NCI-H1105 treated with DMSO at 0.1 percent for 48 hours (cell line): Measurements from ENCODE around the gene TEX264.

Experiments
- DNase-seq: peaks from one replicate; lab custom pipeline; 2025; lab: John Stamatoyannopoulos, UW

Gene TEX264

DNA sequence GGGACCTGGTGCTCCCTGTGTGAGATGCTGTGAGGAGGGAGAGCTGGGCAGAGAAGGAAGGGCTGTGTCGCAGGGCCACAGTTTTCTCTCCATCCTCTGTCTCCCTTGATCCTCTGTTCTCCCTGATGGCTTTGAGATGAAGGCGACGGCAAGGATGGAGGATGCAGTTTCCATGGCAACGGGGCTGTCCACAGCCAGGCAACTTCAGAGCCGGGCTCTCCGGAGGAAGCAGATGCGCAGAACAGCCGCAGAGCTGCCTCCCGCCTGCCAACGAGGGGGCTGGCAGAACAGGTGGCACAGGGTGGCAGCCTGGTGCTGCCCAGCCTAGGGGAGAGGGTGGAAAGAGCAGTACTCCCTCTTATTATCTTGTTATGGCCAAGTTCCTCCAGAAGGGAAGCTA lies 25.9 kb downstream of the TEX264 start:
- no peak for DNase-seq

DNA sequence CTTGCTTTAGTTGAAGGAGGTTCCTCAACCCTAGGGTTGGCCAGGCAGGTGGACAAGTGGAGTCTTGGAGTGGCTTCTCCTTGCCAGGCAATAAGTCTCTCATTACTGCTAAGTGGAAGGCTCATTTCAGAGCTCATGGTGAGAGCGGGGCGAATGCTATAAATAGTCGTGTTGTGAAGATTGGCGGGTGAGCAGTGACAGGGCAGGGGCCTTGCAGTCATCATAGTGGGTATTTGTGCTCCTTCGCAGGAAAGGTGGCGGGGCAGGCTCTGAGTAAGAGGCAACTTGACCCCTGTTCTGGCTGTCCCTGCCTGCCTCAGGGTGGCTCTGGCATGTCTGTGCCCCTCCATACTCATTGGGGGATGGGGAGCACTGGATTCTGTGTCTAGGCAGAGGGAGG lies 27.2 kb downstream of the TEX264 start:
- no peak for DNase-seq

DNA sequence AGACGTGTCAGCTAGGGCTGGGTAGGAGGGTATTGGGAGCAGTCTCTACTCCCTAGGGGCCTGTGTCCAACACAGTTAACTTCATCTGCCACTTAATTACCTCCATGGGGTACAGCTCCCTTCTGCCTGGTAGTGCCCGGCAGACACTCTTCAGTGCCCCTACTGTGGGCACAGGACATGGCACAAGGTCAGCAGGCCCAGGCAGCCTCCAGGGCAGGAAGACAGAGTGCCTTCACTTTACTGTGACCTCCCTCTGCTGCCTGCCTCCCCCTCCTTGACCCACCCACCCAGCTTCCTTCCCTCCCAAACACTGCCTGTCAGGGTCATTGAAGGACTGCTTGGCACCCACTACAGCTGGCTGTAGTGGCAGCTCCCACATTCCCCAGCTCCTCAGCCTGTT lies 29.4 kb downstream of the TEX264 start:
- no peak for DNase-seq

DNA sequence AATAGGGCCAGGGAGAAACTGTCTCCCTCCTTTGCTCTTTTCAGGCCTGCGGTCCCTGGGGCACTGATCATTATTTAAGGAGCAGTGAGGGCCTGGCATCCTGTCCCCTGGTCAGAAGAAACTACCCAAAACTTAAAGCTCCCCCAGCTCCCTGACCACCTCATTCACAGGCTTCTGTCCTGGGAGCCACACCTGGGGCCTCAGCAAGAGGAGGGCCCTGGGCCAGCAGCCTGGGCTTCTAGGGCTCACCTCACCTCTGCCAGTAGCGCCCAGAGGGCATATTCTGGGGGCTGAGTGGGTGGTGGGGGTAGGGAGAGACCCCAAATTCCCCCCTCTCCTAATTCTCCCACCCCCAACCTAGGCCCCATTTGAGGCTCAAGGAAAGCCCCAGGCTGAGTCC lies 31.1 kb downstream of the TEX264 start:
- no peak for DNase-seq

DNA sequence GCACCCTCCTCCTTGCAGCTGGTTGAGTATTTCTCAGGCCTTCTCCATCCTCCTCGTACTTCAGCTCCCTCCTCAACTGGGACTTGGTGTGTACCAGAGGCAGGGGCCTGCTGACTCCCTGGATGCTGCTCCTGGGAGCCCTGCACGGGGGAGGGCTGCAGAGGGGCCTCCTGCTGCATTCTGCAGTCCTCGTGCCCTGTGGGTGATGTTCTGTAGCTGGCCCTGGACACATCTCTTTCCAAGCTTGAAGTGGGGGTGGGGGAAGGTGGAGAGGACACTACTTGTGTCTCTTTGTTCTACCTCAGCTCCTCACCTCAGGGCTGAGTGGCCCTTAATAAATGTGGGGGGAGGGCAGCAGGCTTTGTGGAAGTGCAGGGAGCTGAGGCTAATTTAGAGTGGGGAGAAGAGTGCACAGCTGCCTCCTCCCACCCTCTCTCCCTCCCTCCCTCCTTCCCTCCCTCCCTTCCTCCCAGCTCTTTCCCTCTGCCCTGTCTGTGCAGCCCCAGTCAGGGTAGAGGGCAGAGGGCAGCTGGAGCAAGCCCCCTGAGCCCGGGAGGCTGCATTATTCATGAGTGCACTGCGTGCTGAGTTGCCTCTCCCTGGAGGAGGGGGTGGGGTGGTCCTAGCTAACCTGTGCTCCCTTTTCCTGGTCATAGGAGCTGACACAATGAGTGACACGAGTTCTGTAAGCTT lies 32.2 kb downstream of the TEX264 start:
- DNase-seq: peak; percentile 54

DNA sequence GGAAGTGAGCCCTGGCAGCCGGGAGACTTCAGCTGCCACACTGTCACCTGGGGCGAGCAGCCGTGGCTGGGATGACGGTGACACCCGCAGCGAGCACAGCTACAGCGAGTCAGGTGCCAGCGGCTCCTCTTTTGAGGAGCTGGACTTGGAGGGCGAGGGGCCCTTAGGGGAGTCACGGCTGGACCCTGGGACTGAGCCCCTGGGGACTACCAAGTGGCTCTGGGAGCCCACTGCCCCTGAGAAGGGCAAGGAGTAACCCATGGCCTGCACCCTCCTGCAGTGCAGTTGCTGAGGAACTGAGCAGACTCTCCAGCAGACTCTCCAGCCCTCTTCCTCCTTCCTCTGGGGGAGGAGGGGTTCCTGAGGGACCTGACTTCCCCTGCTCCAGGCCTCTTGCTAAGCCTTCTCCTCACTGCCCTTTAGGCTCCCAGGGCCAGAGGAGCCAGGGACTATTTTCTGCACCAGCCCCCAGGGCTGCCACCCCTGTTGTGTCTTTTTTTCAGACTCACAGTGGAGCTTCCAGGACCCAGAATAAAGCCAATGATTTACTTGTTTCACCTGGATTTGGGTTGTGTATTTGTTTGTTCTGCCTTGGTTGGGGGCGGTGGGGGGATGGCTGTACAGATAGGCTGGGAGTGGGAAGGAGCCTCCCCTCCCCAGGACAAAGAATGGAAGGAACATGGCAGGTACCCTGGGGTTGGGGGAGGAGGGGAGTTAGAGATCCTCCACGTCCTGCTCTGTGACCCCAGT lies 32.9 kb downstream of the TEX264 start:
- no peak for DNase-seq

DNA sequence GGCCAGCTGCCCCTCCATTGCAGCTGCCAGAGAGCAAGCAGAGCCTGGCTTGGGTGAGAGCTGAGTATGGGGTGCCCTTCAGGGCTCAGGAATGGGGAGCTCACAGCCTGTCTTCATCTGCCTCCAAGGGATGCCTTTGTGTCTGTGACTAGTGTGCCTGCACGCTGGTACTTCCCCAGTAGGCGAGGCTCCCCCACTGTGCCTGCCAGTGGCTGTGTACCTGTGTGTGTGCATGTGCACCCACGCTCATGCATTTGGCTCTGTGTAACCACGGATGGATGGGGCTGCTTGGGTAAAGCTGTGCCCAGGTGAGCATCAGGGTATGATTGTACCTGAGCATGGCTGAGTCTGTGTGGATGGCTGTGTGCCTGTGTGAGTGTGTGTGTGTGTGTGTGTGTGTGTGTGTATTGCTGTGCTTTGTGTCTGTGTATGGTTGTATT lies 33.5 kb downstream of the TEX264 start:
- DNase-seq: no peak

DNA sequence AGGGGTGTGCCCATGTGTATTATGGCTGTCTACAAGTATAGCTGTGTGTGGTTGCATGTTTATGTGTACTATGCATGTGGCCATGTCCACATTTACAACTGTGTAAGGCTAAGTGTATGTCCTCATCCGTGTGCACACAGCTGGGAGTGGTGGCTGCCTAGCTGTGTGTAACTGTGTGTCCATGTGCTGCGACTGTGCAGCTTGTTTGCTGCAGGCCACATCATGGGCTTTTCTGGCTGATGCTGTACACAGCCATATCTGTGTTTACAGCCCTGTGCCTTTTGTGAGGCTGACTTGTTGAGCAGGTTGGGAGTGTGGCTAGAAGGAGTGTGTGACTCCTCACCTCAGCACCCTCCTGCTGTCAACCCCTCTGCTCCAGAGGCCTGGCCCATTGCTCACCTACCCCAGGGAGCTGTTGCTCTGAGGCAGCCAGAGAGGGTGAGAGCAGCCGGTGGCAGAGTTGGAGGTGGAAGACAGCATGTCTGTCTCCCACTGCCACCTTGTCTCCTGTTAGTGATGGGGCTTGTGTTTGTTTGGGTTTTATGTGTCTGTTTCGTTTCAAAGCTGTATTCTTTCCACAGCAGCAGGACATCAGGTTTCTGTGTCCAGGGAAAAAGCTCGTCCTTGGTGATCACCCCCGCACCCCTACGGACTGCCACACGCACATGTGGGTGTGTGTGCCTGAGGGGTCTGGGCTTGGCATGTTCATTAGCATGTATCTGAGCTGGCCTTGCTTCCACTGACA lies 34.4 kb downstream of the TEX264 start:
- no peak for DNase-seq

DNA sequence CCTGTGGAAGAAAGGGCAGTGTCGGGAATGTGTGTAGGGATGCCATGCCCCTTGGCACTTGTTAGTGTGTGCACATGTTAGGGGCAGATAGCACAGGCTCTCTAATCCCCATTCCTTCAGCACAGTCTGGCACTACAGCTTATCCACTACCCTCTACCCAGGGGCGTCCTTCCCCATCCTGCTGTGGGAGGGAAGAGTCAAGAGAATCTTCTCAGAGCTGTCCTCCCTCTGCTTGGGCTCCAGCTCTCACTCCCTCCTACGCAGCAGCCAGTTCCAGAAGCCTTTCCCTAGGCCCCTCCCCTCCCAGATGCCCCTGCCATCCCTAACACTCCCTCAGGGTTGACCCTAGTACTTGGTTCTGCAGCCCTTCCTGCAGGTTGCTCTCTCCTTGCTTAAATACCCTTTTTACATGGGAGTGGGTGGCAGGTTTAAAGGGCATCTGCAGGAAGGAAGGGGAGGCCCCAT lies 35.0 kb downstream of the TEX264 start:
- no peak for DNase-seq

DNA sequence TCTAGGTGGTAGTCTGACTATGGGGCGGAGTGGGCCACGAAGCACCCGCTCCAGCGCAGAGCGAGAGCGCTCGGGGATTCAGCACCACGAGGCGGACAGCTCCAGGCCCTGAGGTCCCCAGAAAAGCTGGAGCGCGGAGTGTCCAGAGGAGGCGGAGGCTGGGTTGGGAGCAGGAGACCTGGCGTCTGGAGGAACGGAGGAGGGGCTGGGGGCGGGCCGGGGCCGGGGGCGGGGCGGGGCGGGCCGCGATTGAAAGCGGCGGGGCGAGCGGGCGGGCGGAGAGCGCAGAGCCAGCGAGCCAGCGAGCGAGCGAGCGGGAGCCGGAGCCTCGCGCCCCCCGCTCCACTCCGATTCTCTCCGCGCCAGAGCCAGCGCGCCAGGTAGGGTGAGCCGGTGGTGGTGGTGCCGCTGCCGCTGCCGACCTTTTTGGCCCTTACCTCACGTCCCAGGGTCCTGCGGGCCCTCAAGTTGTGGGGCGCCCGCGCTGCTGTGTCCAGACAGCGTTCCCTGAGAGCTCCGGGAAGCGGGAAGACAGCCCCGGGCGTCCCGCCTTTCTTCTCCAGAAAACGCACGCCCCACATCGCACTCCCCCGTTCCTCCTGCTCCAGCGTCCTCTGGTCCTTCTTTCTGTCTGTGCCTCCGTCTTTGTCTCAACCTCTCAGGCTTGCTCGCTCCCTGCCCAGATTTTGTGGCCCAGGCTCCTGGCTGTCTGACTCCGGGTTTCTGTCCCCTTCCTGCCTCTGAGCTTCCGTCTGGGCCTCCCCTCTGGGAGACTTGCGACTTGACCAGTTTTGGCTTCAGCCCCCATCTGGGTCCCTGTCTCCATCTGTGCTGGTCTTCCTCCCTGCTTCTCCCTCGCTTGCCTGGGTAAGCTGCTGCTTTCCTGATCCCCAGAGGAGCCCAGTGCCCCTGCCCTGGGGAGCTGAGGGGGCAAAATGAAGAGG lies 36.0 kb downstream of the TEX264 start, which contains the start of gene GRM2:
Gene GRM2, plus strand, starts transcription at position 281 of the 944 bp plus-strand sequence. CDS start 1,916 bp downstream, outside the sequence.
- DNase-seq: peak; percentile 51

DNA sequence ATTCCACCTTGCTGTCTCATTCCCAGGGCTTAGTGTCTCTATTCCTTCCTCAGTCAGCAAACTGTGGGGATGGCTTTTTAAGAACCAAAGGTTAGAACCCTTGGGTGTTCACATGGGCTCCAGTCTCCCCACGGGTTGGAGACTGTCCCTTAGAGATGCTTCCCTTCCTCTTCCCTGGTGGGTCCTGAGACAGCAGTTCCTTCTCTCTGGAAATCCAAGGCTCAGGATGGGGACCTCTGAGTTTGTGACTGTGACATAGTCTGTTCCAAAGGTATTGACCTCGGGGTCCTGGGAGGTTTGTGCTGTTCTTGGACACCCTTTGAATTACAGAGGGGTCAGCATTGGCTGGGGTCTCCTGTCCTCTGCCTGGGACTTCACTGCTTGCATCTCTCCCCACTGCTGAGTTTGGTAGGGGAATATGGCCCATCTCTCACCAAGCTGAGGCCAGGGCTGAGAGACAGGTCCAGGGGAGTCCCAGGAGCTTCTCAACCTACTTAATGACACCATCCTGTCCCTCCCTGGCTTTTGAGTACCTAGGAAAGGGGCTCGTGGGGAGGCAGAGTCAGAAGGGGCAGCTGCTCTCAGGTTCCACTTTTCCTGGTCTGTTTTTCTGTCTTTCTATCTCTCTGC lies 37.3 kb downstream of the TEX264 start:
- no peak for DNase-seq

DNA sequence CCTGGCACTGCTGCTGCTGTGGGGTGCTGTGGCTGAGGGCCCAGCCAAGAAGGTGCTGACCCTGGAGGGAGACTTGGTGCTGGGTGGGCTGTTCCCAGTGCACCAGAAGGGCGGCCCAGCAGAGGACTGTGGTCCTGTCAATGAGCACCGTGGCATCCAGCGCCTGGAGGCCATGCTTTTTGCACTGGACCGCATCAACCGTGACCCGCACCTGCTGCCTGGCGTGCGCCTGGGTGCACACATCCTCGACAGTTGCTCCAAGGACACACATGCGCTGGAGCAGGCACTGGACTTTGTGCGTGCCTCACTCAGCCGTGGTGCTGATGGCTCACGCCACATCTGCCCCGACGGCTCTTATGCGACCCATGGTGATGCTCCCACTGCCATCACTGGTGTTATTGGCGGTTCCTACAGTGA lies 38.0 kb downstream of the TEX264 start:
- DNase-seq: no peak

DNA sequence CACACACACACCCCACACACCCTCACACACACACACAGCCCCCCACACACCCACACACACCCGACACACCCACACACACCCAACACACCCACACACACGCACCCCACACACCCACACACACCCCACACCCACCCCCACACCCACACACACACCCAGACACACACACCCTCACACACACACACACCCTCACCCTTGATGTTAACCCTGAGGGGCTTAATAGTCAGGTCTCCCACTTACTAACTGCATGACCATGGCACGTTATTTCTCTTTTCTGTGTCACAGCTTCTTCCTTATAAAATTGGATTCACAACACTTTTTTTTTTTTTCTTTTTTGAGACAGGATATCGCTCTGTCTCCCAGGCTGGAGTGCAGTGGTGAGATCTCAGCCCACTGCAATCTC lies 38.6 kb downstream of the TEX264 start:
- no peak for DNase-seq

DNA sequence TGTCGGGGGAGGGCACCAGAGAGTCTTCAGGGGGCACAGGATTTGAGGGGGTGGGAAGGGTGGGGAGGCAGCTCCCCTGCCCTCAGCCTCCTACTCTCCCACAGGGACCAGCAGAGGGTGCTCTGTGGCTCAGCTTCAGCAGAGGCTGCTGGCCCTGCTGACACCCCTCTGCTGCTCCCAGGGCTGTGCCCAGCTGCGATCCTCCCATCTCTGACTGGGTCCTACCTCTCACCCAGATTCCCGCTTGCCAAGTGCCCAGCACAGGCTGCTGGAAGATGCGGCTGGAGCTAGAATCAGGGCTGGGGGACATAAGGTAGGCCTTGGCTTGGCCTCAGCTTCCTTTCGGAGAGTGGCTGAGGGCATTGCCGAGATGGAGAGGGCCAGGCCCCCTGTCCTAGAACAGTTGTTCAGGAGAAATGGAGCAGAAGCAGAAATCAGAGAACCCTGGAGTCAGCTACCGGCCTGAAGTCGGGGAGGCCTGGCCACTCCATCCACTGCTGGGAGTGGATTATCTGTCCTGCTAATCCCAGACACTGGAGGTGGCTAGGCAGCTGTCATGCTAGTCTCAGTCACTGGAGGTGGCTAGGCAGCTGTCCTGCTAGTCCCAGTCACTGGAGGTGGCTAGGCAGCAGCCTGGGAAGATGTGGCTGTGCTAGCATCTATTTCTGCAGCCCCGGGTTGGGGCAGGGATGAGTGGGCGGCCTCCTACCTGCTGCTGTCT lies 39.7 kb downstream of the TEX264 start:
- no peak for DNase-seq

DNA sequence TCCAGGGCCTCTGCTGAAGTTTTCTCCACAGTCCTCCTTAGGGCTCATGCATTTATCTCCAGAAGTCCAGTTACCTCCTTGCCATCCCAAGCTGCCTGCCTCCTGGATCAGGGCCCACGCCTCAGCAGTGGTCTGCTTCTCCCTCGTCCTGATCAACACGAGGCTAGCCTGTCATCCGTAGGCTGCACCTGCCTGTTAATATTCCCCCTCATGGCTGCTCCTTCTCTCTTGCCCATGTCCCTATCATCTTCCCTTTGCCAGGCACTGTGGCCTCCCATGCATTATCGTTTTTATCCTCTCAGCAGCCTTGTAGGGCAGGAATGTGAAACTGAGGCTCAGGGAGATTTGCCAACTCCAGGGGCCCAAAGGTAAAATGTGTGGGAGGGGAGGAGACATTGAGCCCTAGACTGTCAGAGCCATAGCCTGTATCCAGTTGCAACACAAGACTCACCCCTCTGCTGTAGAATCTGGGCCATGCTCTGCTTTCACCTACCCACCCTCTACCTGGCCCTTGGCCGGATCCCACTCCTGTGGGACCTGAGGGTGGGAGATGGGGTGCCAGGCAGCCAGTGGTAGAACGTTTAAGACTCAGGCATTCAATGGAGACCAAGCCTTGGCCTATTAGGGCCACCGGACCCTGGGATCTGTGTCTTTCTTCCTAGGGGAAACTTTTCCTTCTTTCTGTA lies 40.4 kb downstream of the TEX264 start:
- no peak for DNase-seq

DNA sequence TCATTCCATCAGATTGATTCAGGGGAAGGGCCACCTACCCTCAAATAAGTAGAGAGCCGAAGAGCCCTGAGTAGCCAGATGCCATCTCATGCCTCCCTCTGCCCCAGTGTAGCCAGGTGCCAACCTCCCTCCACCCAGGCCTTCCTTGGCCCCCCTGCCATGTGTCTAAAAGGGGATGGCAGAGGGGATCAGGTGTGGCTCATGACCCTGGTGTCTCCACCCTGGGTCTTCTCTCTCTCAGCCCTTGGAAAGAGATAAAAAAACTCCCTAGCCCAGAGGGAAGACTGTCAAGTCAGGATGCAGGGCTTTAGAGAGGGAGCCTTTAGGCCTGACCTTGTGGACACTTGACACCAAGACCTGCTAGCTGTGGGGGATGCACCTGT lies 41.0 kb downstream of the TEX264 start:
- no peak for DNase-seq

DNA sequence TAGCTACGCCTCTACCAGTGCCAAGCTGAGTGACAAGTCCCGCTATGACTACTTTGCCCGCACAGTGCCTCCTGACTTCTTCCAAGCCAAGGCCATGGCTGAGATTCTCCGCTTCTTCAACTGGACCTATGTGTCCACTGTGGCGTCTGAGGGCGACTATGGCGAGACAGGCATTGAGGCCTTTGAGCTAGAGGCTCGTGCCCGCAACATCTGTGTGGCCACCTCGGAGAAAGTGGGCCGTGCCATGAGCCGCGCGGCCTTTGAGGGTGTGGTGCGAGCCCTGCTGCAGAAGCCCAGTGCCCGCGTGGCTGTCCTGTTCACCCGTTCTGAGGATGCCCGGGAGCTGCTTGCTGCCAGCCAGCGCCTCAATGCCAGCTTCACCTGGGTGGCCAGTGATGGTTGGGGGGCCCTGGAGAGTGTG lies 41.5 kb downstream of the TEX264 start:
- DNase-seq: no peak

DNA sequence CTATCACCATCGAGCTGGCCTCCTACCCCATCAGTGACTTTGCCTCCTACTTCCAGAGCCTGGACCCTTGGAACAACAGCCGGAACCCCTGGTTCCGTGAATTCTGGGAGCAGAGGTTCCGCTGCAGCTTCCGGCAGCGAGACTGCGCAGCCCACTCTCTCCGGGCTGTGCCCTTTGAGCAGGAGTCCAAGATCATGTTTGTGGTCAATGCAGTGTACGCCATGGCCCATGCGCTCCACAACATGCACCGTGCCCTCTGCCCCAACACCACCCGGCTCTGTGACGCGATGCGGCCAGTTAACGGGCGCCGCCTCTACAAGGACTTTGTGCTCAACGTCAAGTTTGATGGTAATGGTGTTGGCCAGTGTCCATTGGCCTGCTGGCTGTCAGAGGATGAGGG lies 41.9 kb downstream of the TEX264 start:
- DNase-seq: no peak

DNA sequence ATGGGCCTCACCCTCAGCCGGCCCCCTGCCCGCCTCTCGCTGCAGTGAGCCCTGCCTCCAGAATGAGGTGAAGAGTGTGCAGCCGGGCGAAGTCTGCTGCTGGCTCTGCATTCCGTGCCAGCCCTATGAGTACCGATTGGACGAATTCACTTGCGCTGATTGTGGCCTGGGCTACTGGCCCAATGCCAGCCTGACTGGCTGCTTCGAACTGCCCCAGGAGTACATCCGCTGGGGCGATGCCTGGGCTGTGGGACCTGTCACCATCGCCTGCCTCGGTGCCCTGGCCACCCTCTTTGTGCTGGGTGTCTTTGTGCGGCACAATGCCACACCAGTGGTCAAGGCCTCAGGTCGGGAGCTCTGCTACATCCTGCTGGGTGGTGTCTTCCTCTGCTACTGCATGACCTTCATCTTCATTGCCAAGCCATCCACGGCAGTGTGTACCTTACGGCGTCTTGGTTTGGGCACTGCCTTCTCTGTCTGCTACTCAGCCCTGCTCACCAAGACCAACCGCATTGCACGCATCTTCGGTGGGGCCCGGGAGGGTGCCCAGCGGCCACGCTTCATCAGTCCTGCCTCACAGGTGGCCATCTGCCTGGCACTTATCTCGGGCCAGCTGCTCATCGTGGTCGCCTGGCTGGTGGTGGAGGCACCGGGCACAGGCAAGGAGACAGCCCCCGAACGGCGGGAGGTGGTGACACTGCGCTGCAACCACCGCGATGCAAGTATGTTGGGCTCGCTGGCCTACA lies 44.4 kb downstream of the TEX264 start:
- DNase-seq: no peak
